Endometrium (tissue), 2 donors: ENCODE results near the gene PDE11A.

Experiments used
- FAIRE-seq: peaks from 2 replicates; lab custom pipeline; 2012; peaks lifted over from hg19 to GRCh38; lab: Jason Lieb, UNC
- donor health status: control.
- donor health status: control.

PDE11A gene

GRCh38 chr2:177724398-177725287, 347.9 kb downstream of the PDE11A start:
- FAIRE-seq = no peak

GRCh38 chr2:177723235-177723634, 349.3 kb downstream of the PDE11A start:
- FAIRE-seq = no peak

- peak; percentile 51 for FAIRE-seq
These were observed 350.6 kb downstream of the PDE11A start for GRCh38 chr2:177721818-177722567.

- peak; percentile 86 for FAIRE-seq
These were observed 351.5 kb downstream of the PDE11A start for GRCh38 chr2:177721087-177721486.

- FAIRE-seq = no peak
These were observed 354.6 kb downstream of the PDE11A start for GRCh38 chr2:177717831-177718618.

- FAIRE-seq = no peak
These were observed 356.1 kb downstream of the PDE11A start for GRCh38 chr2:177716484-177716883.

- FAIRE-seq = no peak
These were observed 356.8 kb downstream of the PDE11A start for GRCh38 chr2:177715771-177716170.

GRCh38 chr2:177714704-177715103, 357.9 kb downstream of the PDE11A start:
- no peak for FAIRE-seq

GRCh38 chr2:177712462-177712861, 360.1 kb downstream of the PDE11A start:
- no peak for FAIRE-seq

GRCh38 chr2:177711483-177712265, 360.9 kb downstream of the PDE11A start:
- no peak for FAIRE-seq

GRCh38 chr2:177710889-177711288, 361.7 kb downstream of the PDE11A start:
- no peak for FAIRE-seq

- FAIRE-seq = no peak
These were observed 362.6 kb downstream of the PDE11A start for GRCh38 chr2:177709986-177710401.

- FAIRE-seq = no peak
These were observed 363.7 kb downstream of the PDE11A start for GRCh38 chr2:177708660-177709444.

GRCh38 chr2:177708106-177708505, 364.5 kb downstream of the PDE11A start:
- no peak for FAIRE-seq

GRCh38 chr2:177705511-177706173, 366.9 kb downstream of the PDE11A start:
- no peak for FAIRE-seq

- FAIRE-seq = no peak
These were observed 369.4 kb downstream of the PDE11A start for GRCh38 chr2:177703159-177703558.

- FAIRE-seq = no peak
These were observed 374.3 kb downstream of the PDE11A start for GRCh38 chr2:177698281-177698680.

GRCh38 chr2:177694348-177694747, 378.2 kb downstream of the PDE11A start:
- FAIRE-seq = no peak

- no peak for FAIRE-seq
These were observed 378.8 kb downstream of the PDE11A start for GRCh38 chr2:177693658-177694339.
